ENCODE results near the gene WIPF1.

- TF ChIP-seq CTCF (IDR thresholded peaks at IDR 0.05) (no peak), POLR2A (IDR thresholded peaks at IDR 0.05; ENCODE audit: low read depth) (no peak), EP300 (IDR thresholded peaks at IDR 0.05) (no peak)
Observed at GRCh38 chr2:174590928-174591648, 6.5 kb downstream of the WIPF1 start.

All from esophagus muscularis mucosa (tissue), 4 donors.